ENCODE data around the gene HECW1.

GRCh38 chr7:43485580-43485979, 373.1 kb downstream of the HECW1 start:
- no peak for TF ChIP-seq EZH2 (IDR thresholded peaks at IDR 0.05)
- no peak for TF ChIP-seq POLR2AphosphoS5 (IDR thresholded peaks at IDR 0.05; ENCODE audit: borderline replicate concordance, low read depth, low read length)
- TF ChIP-seq FOXP2 (optimal IDR thresholded peaks at IDR 0.05; ENCODE audit: control extremely low read depth, extremely low read length, insufficient read depth) = no peak

Measured in SK-N-MC (cell line).